Measurements from ENCODE around the gene TPRX1.
"Not testable (repeated sequence)": the region's sequence is repeated elsewhere in the genome, so short reads cannot be mapped to it uniquely, and the experiment has no call there.

Gene TPRX1

GRCh38 chr19:47765523-47766358, 38.6 kb downstream of the TPRX1 start:
- peaks cover 4% of the 10 kb centered on the region for H3K27me3 ChIP-seq (ENCODE audit: control insufficient read depth, insufficient read depth, low read length)
- no peaks in the 10 kb centered on the region for H3K36me3 ChIP-seq (ENCODE audit: insufficient read depth, low read length)
- H3K4me1 ChIP-seq (ENCODE audit: control insufficient read depth, insufficient read depth, low read length): no peaks in the 10 kb centered on the region
- no peak overlapping the region for H3K4me2 ChIP-seq (ENCODE audit: low read length)
- H3K9me3 ChIP-seq (replicated peaks; ENCODE audit: low read length): no peaks in the 10 kb centered on the region
- no peak overlapping the region for H3K4me3 ChIP-seq (ENCODE audit: low read length)
- H3K9ac ChIP-seq (ENCODE audit: low read depth, low read length): no peak overlapping the region

- not testable (repeated sequence) for H3K36me3 ChIP-seq (ENCODE audit: insufficient read depth, low read length); H3K4me1 ChIP-seq (ENCODE audit: control insufficient read depth, insufficient read depth, low read length); H3K4me2 ChIP-seq (ENCODE audit: low read length); H3K9me3 ChIP-seq (replicated peaks; ENCODE audit: low read length); H3K27me3 ChIP-seq (ENCODE audit: control insufficient read depth, insufficient read depth, low read length); H3K9ac ChIP-seq (ENCODE audit: low read depth, low read length); H3K4me3 ChIP-seq (ENCODE audit: low read length)
These were observed 39.6 kb downstream of the TPRX1 start for GRCh38 chr19:47764705-47765104.

- no peak overlapping the region for H3K4me2 ChIP-seq (ENCODE audit: low read length)
- no peaks in the 10 kb centered on the region for H3K27me3 ChIP-seq (ENCODE audit: control insufficient read depth, insufficient read depth, low read length)
- no peak overlapping the region for H3K9ac ChIP-seq (ENCODE audit: low read depth, low read length)
- H3K4me3 ChIP-seq (ENCODE audit: low read length): no peak overlapping the region
- H3K4me1 ChIP-seq (ENCODE audit: control insufficient read depth, insufficient read depth, low read length): no peaks in the 10 kb centered on the region
- peaks cover 17% of the 10 kb centered on the region for H3K36me3 ChIP-seq (ENCODE audit: insufficient read depth, low read length)
- no peaks in the 10 kb centered on the region for H3K9me3 ChIP-seq (replicated peaks; ENCODE audit: low read length)
These were observed 41.6 kb downstream of the TPRX1 start for GRCh38 chr19:47762615-47763308.

- H3K9ac ChIP-seq (ENCODE audit: low read depth, low read length): no peak overlapping the region
- no peak overlapping the region for H3K4me3 ChIP-seq (ENCODE audit: low read length)
- no peak overlapping the region for H3K4me2 ChIP-seq (ENCODE audit: low read length)
- H3K9me3 ChIP-seq (replicated peaks; ENCODE audit: low read length): no peaks in the 10 kb centered on the region
- H3K36me3 ChIP-seq (ENCODE audit: insufficient read depth, low read length): peaks cover 23% of the 10 kb centered on the region
- H3K27me3 ChIP-seq (ENCODE audit: control insufficient read depth, insufficient read depth, low read length): no peaks in the 10 kb centered on the region
- H3K4me1 ChIP-seq (ENCODE audit: control insufficient read depth, insufficient read depth, low read length): no peaks in the 10 kb centered on the region
These were observed 42.2 kb downstream of the TPRX1 start for GRCh38 chr19:47762151-47762550.

- H3K9me3 ChIP-seq (replicated peaks; ENCODE audit: low read length): no peaks in the 10 kb centered on the region
- no peaks in the 10 kb centered on the region for H3K4me1 ChIP-seq (ENCODE audit: control insufficient read depth, insufficient read depth, low read length)
- peaks cover 29% of the 10 kb centered on the region for H3K36me3 ChIP-seq (ENCODE audit: insufficient read depth, low read length)
- H3K27me3 ChIP-seq (ENCODE audit: control insufficient read depth, insufficient read depth, low read length): no peaks in the 10 kb centered on the region
- no peak overlapping the region for H3K9ac ChIP-seq (ENCODE audit: low read depth, low read length)
- no peak overlapping the region for H3K4me3 ChIP-seq (ENCODE audit: low read length)
- no peak overlapping the region for H3K4me2 ChIP-seq (ENCODE audit: low read length)
These were observed 42.8 kb downstream of the TPRX1 start for GRCh38 chr19:47761566-47761965.

GRCh38 chr19:47760632-47760999, 43.7 kb downstream of the TPRX1 start:
- H3K36me3 ChIP-seq (ENCODE audit: insufficient read depth, low read length): peaks cover 38% of the 10 kb centered on the region
- H3K4me2 ChIP-seq (ENCODE audit: low read length): no peak overlapping the region

GRCh38 chr19:47758443-47758804, 45.9 kb downstream of the TPRX1 start:
- Histone ChIP-seq H3K9ac (ENCODE audit: low read depth, low read length) (no peak overlapping the region), H3K4me2 (ENCODE audit: low read length) (no peak overlapping the region), H3K27me3 (ENCODE audit: control insufficient read depth, insufficient read depth, low read length) (no peaks in the 10 kb centered on the region), H3K4me1 (ENCODE audit: control insufficient read depth, insufficient read depth, low read length) (no peaks in the 10 kb centered on the region), H3K9me3 (replicated peaks; ENCODE audit: low read length) (no peaks in the 10 kb centered on the region), H3K4me3 (ENCODE audit: low read length) (no peak overlapping the region), H3K36me3 (ENCODE audit: insufficient read depth, low read length) (peaks cover 48% of the 10 kb centered on the region)

More at GRCh38 chr19:47760632-47760999, 43.7 kb downstream of the TPRX1 start:
- H3K9ac ChIP-seq (ENCODE audit: low read depth, low read length): no peak overlapping the region
- H3K4me3 ChIP-seq (ENCODE audit: low read length): no peak overlapping the region
- H3K27me3 ChIP-seq (ENCODE audit: control insufficient read depth, insufficient read depth, low read length): no peaks in the 10 kb centered on the region
- H3K9me3 ChIP-seq (replicated peaks; ENCODE audit: low read length): no peaks in the 10 kb centered on the region
- H3K4me1 ChIP-seq (ENCODE audit: control insufficient read depth, insufficient read depth, low read length): no peaks in the 10 kb centered on the region

- Histone ChIP-seq H3K4me3 (ENCODE audit: low read length) (no peak overlapping the region), H3K9me3 (replicated peaks; ENCODE audit: low read length) (no peaks in the 10 kb centered on the region), H3K4me1 (ENCODE audit: control insufficient read depth, insufficient read depth, low read length) (no peaks in the 10 kb centered on the region), H3K27me3 (ENCODE audit: control insufficient read depth, insufficient read depth, low read length) (no peaks in the 10 kb centered on the region), H3K4me2 (ENCODE audit: low read length) (no peak overlapping the region), H3K9ac (ENCODE audit: low read depth, low read length) (no peak overlapping the region), H3K36me3 (ENCODE audit: insufficient read depth, low read length) (peaks cover 53% of the 10 kb centered on the region)
These were observed 46.5 kb downstream of the TPRX1 start for GRCh38 chr19:47757617-47758442.

GRCh38 chr19:47756953-47757608, 47.3 kb downstream of the TPRX1 start:
- H3K27me3 ChIP-seq (ENCODE audit: control insufficient read depth, insufficient read depth, low read length): no peaks in the 10 kb centered on the region
- peaks cover 60% of the 10 kb centered on the region for H3K36me3 ChIP-seq (ENCODE audit: insufficient read depth, low read length)
- no peak overlapping the region for H3K9ac ChIP-seq (ENCODE audit: low read depth, low read length)
- H3K9me3 ChIP-seq (replicated peaks; ENCODE audit: low read length): no peaks in the 10 kb centered on the region
- H3K4me3 ChIP-seq (ENCODE audit: low read length): no peak overlapping the region
- no peak overlapping the region for H3K4me2 ChIP-seq (ENCODE audit: low read length)
- no peaks in the 10 kb centered on the region for H3K4me1 ChIP-seq (ENCODE audit: control insufficient read depth, insufficient read depth, low read length)

GRCh38 chr19:47756627-47756929, 47.8 kb downstream of the TPRX1 start:
- no peak overlapping the region for H3K4me3 ChIP-seq (ENCODE audit: low read length)
- no peaks in the 10 kb centered on the region for H3K27me3 ChIP-seq (ENCODE audit: control insufficient read depth, insufficient read depth, low read length)
- H3K36me3 ChIP-seq (ENCODE audit: insufficient read depth, low read length): peaks cover 62% of the 10 kb centered on the region
- no peak overlapping the region for H3K9ac ChIP-seq (ENCODE audit: low read depth, low read length)
- no peaks in the 10 kb centered on the region for H3K4me1 ChIP-seq (ENCODE audit: control insufficient read depth, insufficient read depth, low read length)
- no peaks in the 10 kb centered on the region for H3K9me3 ChIP-seq (replicated peaks; ENCODE audit: low read length)
- no peak overlapping the region for H3K4me2 ChIP-seq (ENCODE audit: low read length)
